Breast epithelium (tissue), 4 donors: ENCODE measurements around the gene REPS2. TPM values are rescaled to one million over a fixed set of nuclear protein-coding genes. Genes with fewer than 3 reads are reported as not detected.

ENCODE experiments used
- DNase-seq, 2 donors: peaks; one replicate each; pipeline ENCODE4 v3.0.0-alpha.2; 2019; ENCODE audit warnings: low spot score in 2 of 2
- H3K27ac ChIP-seq, 2 donors: fragments of 200-600 bp; sonication (generic) in 1 of 2; one replicate each; pipeline ENCODE4 v1.5.1; 2016 to 2019; ENCODE audit warnings: mild to moderate bottlenecking in 1 of 2
- H3K27me3 ChIP-seq, 2 donors: fragments of 200-600 bp; sonication (generic) in 1 of 2; one replicate each; pipeline versions ENCODE4 v1.5.1 to v1.6.0; 2017 to 2019; ENCODE audit warnings: control low read depth in 1 of 2, mild to moderate bottlenecking in 1 of 2
- H3K36me3 ChIP-seq: fragments of 200-600 bp; one replicate; pipeline ENCODE4 v1.5.1; 2019
- H3K4me1 ChIP-seq, 2 donors: fragments of 200-600 bp; sonication (generic); one replicate each; pipeline ENCODE4 v1.5.1; 2016 to 2019; ENCODE audit warnings: control low read depth in 1 of 2
- H3K4me3 ChIP-seq, 3 donors: fragments of 200-600 bp; sonication (generic); 1 replicate in 2 of 3; 2 replicates in 1 of 3; pipeline ENCODE4 v1.5.1; 2016 to 2019; ENCODE audit warnings: mild to moderate bottlenecking in 3 of 3, moderate library complexity in 2 of 3
- H3K9me3 ChIP-seq, 2 donors: fragments of 200-600 bp; sonication (generic) in 1 of 2; one replicate each; pipeline ENCODE4 v1.5.1; 2016 to 2019; ENCODE audit warnings: control low read depth in 1 of 2
- CTCF ChIP-seq, 3 donors: fragments of 450-650 bp; IDR thresholded peaks; one replicate each; pipeline ENCODE4 v1.5.1; 2016 to 2017; ENCODE audit warnings: antibody characterized with exemption in 3 of 3, mild to moderate bottlenecking in 3 of 3, moderate library complexity in 3 of 3
- POLR2A ChIP-seq: fragments of 450-650 bp; IDR thresholded peaks from one replicate; pipeline ENCODE4 v1.6.1; 2016; ENCODE audit warnings: antibody characterized with exemption, mild to moderate bottlenecking, moderate library complexity
- POLR2AphosphoS5 ChIP-seq, 3 donors: sonication (generic); formaldehyde crosslinking; IDR thresholded peaks; one replicate each; pipeline ENCODE4 v1.6.1; 2017; ENCODE audit warnings: antibody characterized with exemption in 3 of 3
- intact Hi-C: fragments of 100-400 bp; cut with DNase I; formaldehyde crosslinking; loops from one replicate; pipeline ENCODE4 v1.15.1; 2023; ENCODE audit warnings: low total_unique reads
- total RNA-seq, 3 donors: library from RNA; depleted of rRNA; stranded (reverse); fragments of >200 nt; gene quantifications; one replicate each; pipeline ENCODE4 v1.1.0, GENCODE V29; 2016

REPS2 gene
- total RNA-seq, 3 donors from 2014 or later = 9.6 to 21.4 (median 13.1) TPM

GRCh38 chrX:17038277-17038676 lies 91.8 kb downstream of the REPS2 start:
- Histone ChIP-seq H3K4me1 (no peaks in the 10 kb centered on the region), H3K27ac (no peak overlapping the region), H3K36me3 (no peaks in the 10 kb centered on the region), H3K4me3 (no peak overlapping the region), H3K9me3 (no peaks in the 10 kb centered on the region), H3K27me3 (peaks cover 0 to 54% of the 10 kb centered on the region in 2 donors)
- intact Hi-C loops = no loop called here
- DNase-seq = no peak
- TF ChIP-seq POLR2A (no peak), POLR2AphosphoS5 (IDR thresholded peaks at IDR 0.05) (no peak), CTCF (IDR thresholded peaks at IDR 0.05) (no peak)

DNA sequence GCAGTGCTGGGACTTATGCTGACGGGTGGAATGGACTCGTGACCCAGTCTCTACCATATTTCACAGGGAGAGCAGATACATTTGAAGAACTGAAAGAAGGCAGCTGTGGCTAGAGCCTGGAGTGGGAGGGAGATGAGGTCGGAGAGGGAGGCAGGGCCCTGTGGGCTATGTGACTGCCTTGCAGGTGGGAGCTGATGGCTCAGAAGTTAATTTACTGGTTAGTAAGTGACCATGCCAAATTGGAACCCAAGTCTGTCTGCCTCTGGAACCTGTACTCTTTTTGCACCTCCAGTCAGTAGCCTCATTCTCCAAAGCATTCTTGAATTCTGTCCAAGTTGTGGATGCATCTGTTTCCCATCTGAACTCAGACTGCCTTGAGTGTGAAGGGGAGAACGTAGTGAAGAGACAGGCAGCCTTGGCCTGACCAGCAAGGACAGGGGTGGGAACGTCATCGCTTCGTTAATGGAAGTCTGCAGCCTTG lies 92.3 kb downstream of the REPS2 start:
- H3K4me3 ChIP-seq = no peak overlapping the region
- no peak for TF ChIP-seq POLR2A
- no peak for TF ChIP-seq POLR2AphosphoS5 (IDR thresholded peaks at IDR 0.05)
- TF ChIP-seq CTCF (IDR thresholded peaks at IDR 0.05) = no peak
- no peak overlapping the region for H3K27ac ChIP-seq
- intact Hi-C loops = no loop called here
- peaks cover 0 to 49% of the 10 kb centered on the region in 2 donors for H3K27me3 ChIP-seq
- H3K36me3 ChIP-seq = no peaks in the 10 kb centered on the region
- H3K9me3 ChIP-seq = no peaks in the 10 kb centered on the region
- H3K4me1 ChIP-seq = no peaks in the 10 kb centered on the region
- no peak for DNase-seq

DNA sequence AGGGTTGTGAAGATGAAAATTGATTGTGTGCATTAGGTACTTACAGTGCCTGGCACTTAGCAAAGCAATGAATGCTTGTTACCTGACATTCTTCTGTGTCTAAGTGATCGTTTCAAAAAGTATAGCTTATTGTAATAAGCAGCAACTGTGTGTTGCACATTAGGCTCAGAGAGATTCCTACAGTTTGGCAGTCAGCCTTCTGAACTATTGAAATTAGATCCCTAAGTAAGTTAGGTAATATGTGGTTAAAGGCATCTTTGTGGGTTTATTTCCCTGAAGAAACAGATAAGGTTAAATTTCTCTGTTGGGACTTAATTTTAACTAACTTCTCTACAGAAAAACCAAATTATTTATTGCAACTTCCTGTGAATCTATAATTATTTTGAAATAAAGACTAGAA lies 93.4 kb downstream of the REPS2 start:
- no peak overlapping the region for H3K27ac ChIP-seq
- no peaks in the 10 kb centered on the region for H3K36me3 ChIP-seq
- no peak for TF ChIP-seq POLR2A
- no peak for TF ChIP-seq CTCF (IDR thresholded peaks at IDR 0.05)
- no peak for TF ChIP-seq POLR2AphosphoS5 (IDR thresholded peaks at IDR 0.05)
- intact Hi-C loops = loop anchor here (10.0 kb wide), 1 partner anchor 1585 kb away; no protein-coding TSS in a partner anchor
- H3K9me3 ChIP-seq = no peaks in the 10 kb centered on the region
- peaks cover 0 to 51% of the 10 kb centered on the region in 2 donors for H3K27me3 ChIP-seq
- no peaks in the 10 kb centered on the region for H3K4me1 ChIP-seq
- H3K4me3 ChIP-seq = no peak overlapping the region
- DNase-seq = no peak

- TF ChIP-seq POLR2A (no peak), POLR2AphosphoS5 (IDR thresholded peaks at IDR 0.05) (no peak), CTCF (IDR thresholded peaks at IDR 0.05) (no peak)
- no peak overlapping the region for H3K27ac ChIP-seq
- no peaks in the 10 kb centered on the region for H3K36me3 ChIP-seq
- intact Hi-C loops = loop anchor here (10.0 kb wide), 1 partner anchor 1586 kb away; no protein-coding TSS in a partner anchor
- H3K27me3 ChIP-seq = peaks cover 0 to 45% of the 10 kb centered on the region in 2 donors
- DNase-seq = no peak
- no peaks in the 10 kb centered on the region for H3K4me1 ChIP-seq
- H3K9me3 ChIP-seq = no peaks in the 10 kb centered on the region
- H3K4me3 ChIP-seq = no peak overlapping the region
Observed at GRCh38 chrX:17040711-17041110, 94.3 kb downstream of the REPS2 start.

- Histone ChIP-seq H3K4me3 (no peak overlapping the region), H3K36me3 (no peaks in the 10 kb centered on the region), H3K27ac (no peak overlapping the region), H3K27me3 (peaks cover 0 to 38% of the 10 kb centered on the region in 2 donors), H3K9me3 (no peaks in the 10 kb centered on the region), H3K4me1 (no peaks in the 10 kb centered on the region)
- DNase-seq = no peak
- no peak for TF ChIP-seq POLR2AphosphoS5 (IDR thresholded peaks at IDR 0.05)
- TF ChIP-seq POLR2A = no peak
- TF ChIP-seq CTCF (IDR thresholded peaks at IDR 0.05) = no peak
- intact Hi-C loops = loop anchor here (10.0 kb wide), 1 partner anchor 1587 kb away; no protein-coding TSS in a partner anchor
Observed at GRCh38 chrX:17042037-17042436, 95.6 kb downstream of the REPS2 start.
